Heart right ventricle (tissue), 16 donors: ENCODE results near the gene FANCD2. TPM values are rescaled to one million over a fixed set of nuclear protein-coding genes. Genes with fewer than 3 reads are reported as not detected.
"Not testable (repeated sequence)": the region's sequence is repeated elsewhere in the genome, so short reads cannot be mapped to it uniquely, and the experiment has no call there.

Experiments
- ATAC-seq, 8 donors: fragments of 200-7000 bp; cut with Tn5 transposase; one replicate each; pipeline ENCODE4 v1.9.1; 2020; ENCODE audit warnings: mild to moderate bottlenecking in 8 of 8, moderate library complexity in 8 of 8, moderate number of reproducible peaks in 1 of 8
- DNase-seq, 2 donors: peaks; one replicate each; pipeline ENCODE4 v3.0.0-alpha.2; 2020
- H3K27ac ChIP-seq, 10 donors: fragments of 200-600 bp; sonication (generic) in 2 of 10; one replicate each; pipeline versions ENCODE4 v1.5.0 to v1.8.0; 2020 to 2022; ENCODE audit warnings: mild to moderate bottlenecking in 3 of 10
- H3K27me3 ChIP-seq, 7 donors: fragments of 200-600 bp; one replicate each; pipeline ENCODE4 v1.8.0; 2021 to 2022; ENCODE audit warnings: mild to moderate bottlenecking in 2 of 7
- H3K36me3 ChIP-seq, 9 donors: fragments of 200-600 bp; sonication (generic) in 1 of 9; one replicate each; pipeline versions ENCODE4 v1.5.0 to v1.8.0; 2020 to 2022; ENCODE audit warnings: mild to moderate bottlenecking in 2 of 9
- H3K4me1 ChIP-seq, 9 donors: fragments of 200-600 bp; sonication (generic) in 1 of 9; one replicate each; pipeline versions ENCODE4 v1.5.0 to v1.8.0; 2020 to 2022; ENCODE audit warnings: mild to moderate bottlenecking in 4 of 9
- H3K4me3 ChIP-seq, 10 donors: fragments of 200-600 bp; sonication (generic) in 2 of 10; one replicate each; pipeline versions ENCODE4 v1.5.0 to v1.8.0; 2020 to 2022; ENCODE audit warnings: mild to moderate bottlenecking in 7 of 10, moderate library complexity in 2 of 10
- H3K9me3 ChIP-seq, 11 donors: fragments of 200-600 bp in 10 of 11; sonication (generic) in 2 of 11; one replicate each; pipeline versions ENCODE4 v1.5.0 to v1.8.0; 2013 to 2022; ENCODE audit warnings: mild to moderate bottlenecking in 2 of 11, control low read depth in 1 of 11, moderate library complexity in 1 of 11
- CTCF ChIP-seq, 9 donors: fragments of 200-600 bp; sonication (generic) in 2 of 9; IDR thresholded peaks; one replicate each; pipeline versions ENCODE4 v1.5.0 to v1.8.0; 2021 to 2022; ENCODE audit warnings: antibody characterized with exemption in 9 of 9, mild to moderate bottlenecking in 5 of 9, moderate library complexity in 1 of 9
- WGBS, 2 donors: extraction: QIAGEN DNeasy Blood & Tissue Kit; methylation state at CpG; one replicate each; pipeline ENCODE4 v1.1.7; 2013; ENCODE audit warnings: inconsistent platforms in 1 of 2; 5-methylcytosine and 5-hydroxymethylcytosine counted together
- intact Hi-C, 10 donors: fragments of 100-400 bp; cut with DNase I; formaldehyde crosslinking; loops; one replicate each; pipeline versions ENCODE4 v1.11.1 to v1.14.2; 2022
- polyA plus RNA-seq, 2 donors: library from polyadenylated mRNA; stranded (reverse); fragments of 200-250 nt; gene quantifications; one replicate each; pipeline ENCODE4 v1.2.3, GENCODE V29; 2013
- total RNA-seq, 10 donors: library from RNA; stranded (reverse); fragmentation: NEBNext Ultra II Directional in 3 of 10; extraction: Animal tissue kit (Norgen Biotek cat#: 25700) in 3 of 10; gene quantifications; one replicate each; pipeline versions ENCODE4 v1.2.1 to v1.2.4, GENCODE V29; 2021 to 2023
- donor health status: Arrhythmogenic right ventricular cardiomyopathy.
- donor health status: ischemic (EF 13 %, LVEDD 7.1; RV severe dilation, severe dysfunction).
- donor health status: healthy with polysubstance abuse.
- donor health status: DM: no; HTN: yes; CAD: no.
- donor health status: DM: no; HTN: no; CAD: no.
- donor health status: ischemic (EF 25% LVEDD 6.9; RV normal size, moderate dysfunction).
- donor health status: ischemic (EF 25% LVEDD 5.7; RV mildly dilated, moderate dysfunction).
- donor health status: healthy.
- donor health status: DM: yes; HTN: yes; CAD: no.
- donor health status: Ischemic cardiomyopathy.
- donor health status: ischemic (EF 35%, LVEDD 5.7; RV mildly dilated, moderate dysfunction).
- donor health status: nonischemic (EF 11% LVEDD 7.7; RV severe dilation, severe dysfunction).
- donor health status: DM: yes; HTN: yes; CAD: no.
- donor health status: PGD.
- donor health status: ischemic (EF 29% LVEDD 5.4; RV normal size, mild dysfunction).
- donor health status: nonischemic (EF 23%, LVEDD 6.1; RV moderate dilation, normal function).

FANCD2 gene
- total and polyA plus RNA-seq, 12 donors: 0.35 to 3.2 (median 1.1) TPM

DNA sequence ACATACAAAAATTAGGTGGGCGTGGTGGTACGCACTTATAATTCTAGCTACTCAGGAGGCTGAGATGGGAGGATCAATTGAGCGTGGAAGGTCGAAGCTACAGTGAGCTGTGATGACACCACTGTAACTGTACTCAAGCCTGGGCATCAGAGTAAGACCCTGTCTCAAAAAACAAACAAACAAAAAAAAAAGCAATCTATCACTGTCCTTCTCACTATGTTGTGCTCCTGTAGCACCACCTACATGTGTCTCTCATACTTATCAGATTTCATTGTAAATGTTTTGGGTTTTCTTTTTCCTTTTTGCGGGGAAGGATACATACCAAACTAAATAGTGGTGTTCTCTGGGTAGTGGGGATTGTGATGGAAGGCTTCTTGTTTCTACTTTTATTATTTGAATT, 14.8 kb downstream of the FANCD2 start:
- no peak for TF ChIP-seq CTCF (IDR thresholded peaks at IDR 0.05)
- ATAC-seq (no peak), DNase-seq (no peak)
- intact Hi-C loops: loop anchor here in 1 of 10 donors (10.0 kb wide), 1 partner anchor 1834 kb away; no protein-coding TSS in a partner anchor
- H3K4me3 ChIP-seq: no peak overlapping the region
- WGBS, 2 donors: 96 to 98% methylated on average over 5 of the region's 5 CpGs
- H3K9me3 ChIP-seq: no peaks in the 10 kb centered on the region
- H3K4me1 ChIP-seq: no peaks in the 10 kb centered on the region
- no peaks in the 10 kb centered on the region for H3K27me3 ChIP-seq
- no peak overlapping the region for H3K27ac ChIP-seq
- H3K36me3 ChIP-seq: peaks cover 0 to 52% (median 0%) of the 10 kb centered on the region in 9 donors

DNA sequence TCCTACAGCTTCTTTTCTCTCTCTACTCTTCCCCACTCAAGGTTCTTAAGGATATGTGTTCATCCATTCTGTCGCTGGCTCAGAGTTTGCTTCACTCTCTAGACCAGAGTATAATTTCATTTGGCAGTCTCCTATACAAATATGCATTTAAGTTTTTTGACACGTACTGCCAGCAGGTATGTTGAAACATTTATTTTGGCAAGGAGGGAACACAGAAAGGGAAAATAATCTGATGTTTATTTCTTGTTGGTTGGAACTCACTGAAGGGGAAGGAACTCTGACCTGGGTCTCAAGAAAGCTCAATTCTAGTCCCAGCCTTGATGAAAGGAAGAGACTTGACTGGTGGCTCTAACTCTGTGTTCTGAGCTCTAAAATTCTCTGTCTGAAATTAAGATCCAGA, 21.6 kb downstream of the FANCD2 start:
- TF ChIP-seq CTCF (IDR thresholded peaks at IDR 0.05): no peak
- no peak for ATAC-seq
- H3K4me3 ChIP-seq: no peak overlapping the region
- H3K36me3 ChIP-seq: peaks cover 0 to 19% (median 0%) of the 10 kb centered on the region in 9 donors
- no peaks in the 10 kb centered on the region for H3K4me1 ChIP-seq
- H3K27me3 ChIP-seq: no peaks in the 10 kb centered on the region
- no peak overlapping the region for H3K27ac ChIP-seq
- intact Hi-C loops: loop anchor here in 1 of 10 donors (10.0 kb wide), 1 partner anchor 1827 kb away; no protein-coding TSS in a partner anchor
- no peaks in the 10 kb centered on the region for H3K9me3 ChIP-seq
- DNase-seq: no peak
- WGBS, 2 donors: 72 to 85% methylated on average over 2 of the region's 2 CpGs

DNA sequence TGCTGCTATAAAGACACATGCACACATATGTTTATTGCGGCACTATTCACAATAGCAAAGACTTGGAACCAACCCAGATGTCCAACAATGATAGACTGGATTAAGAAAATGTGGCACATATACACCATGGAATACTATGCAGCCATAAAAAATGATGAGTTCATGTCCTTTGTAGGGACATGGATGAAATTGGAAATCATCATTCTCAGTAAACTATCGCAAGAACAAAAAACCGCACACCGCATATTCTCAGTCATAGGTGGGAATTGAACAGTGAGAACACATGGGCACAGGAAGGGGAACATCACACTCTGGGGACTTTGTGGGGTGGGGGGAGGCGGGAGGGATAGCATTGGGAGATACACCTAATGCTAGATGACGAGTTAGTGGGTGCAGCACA, 26.8 kb downstream of the FANCD2 start:
- H3K4me3 ChIP-seq, H3K27ac ChIP-seq, H3K9me3 ChIP-seq, H3K4me1 ChIP-seq, DNase-seq, intact Hi-C loops, ATAC-seq, H3K27me3 ChIP-seq: not testable (repeated sequence)
- peaks cover 0 to 18% (median 0%) of the 10 kb centered on the region in 9 donors for H3K36me3 ChIP-seq
- 94 to 95% methylated on average over 5 of the region's 6 CpGs for WGBS, 2 donors

DNA sequence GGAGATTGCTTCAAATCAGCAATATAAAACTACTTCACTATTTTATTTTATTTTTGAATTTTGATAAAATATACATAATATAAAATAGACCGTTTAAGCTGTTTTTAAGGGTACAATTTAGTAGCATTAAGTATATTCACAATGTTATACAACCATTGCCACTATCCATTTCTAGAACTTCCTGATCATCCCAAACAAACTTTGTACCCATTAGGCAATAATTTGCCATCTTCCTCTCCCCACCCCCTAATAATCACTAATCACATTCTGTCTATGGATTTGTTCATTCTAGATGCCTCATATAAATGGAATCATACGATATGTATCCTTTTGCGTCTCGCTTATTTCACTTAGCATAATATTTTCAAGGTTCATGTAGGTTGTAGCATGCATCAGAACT, 28.9 kb downstream of the FANCD2 start:
- intact Hi-C loops: no loop called here
- H3K36me3 ChIP-seq: peaks cover 0 to 15% (median 0%) of the 10 kb centered on the region in 9 donors
- H3K4me1 ChIP-seq: no peaks in the 10 kb centered on the region
- DNase-seq (no peak), ATAC-seq (no peak)
- TF ChIP-seq CTCF (IDR thresholded peaks at IDR 0.05): no peak
- H3K4me3 ChIP-seq: no peak overlapping the region
- H3K27me3 ChIP-seq: no peaks in the 10 kb centered on the region
- WGBS, 2 donors: 99% methylated on average over 4 of the region's 4 CpGs
- no peaks in the 10 kb centered on the region for H3K9me3 ChIP-seq
- no peak overlapping the region for H3K27ac ChIP-seq

- intact Hi-C loops, H3K4me1 ChIP-seq, H3K27ac ChIP-seq, DNase-seq, H3K9me3 ChIP-seq, ATAC-seq, H3K4me3 ChIP-seq, H3K27me3 ChIP-seq: not testable (repeated sequence)
- peaks cover 0 to 36% (median 0%) of the 10 kb centered on the region in 9 donors for H3K36me3 ChIP-seq
- 97 to 98% methylated on average over 23 to 30 of the region's 33 CpGs for WGBS, 2 donors
These were observed 43.8 kb downstream of the FANCD2 start for GRCh38 chr3:10070077-10070476.
